Pancreas (tissue), 10 donors: Measurements from ENCODE around the gene AGXT. TPM values are rescaled to one million over a fixed set of nuclear protein-coding genes. Genes with fewer than 3 reads are reported as not detected.
A peak's percentile ranks its signal among the peaks of the same experiment; 100 is the strongest.

ENCODE experiments used
- ATAC-seq, 4 donors: fragments of 200-7000 bp; cut with Tn5 transposase; one replicate each; pipeline versions ENCODE4 v1.8.0 to v1.9.1; 2020; ENCODE audit warnings: mild to moderate bottlenecking in 4 of 4, moderate library complexity in 4 of 4
- DNase-seq, 6 donors: peaks; one replicate each; pipeline ENCODE4 v3.0.0-alpha.2; 2020
- FAIRE-seq: peaks from 2 replicates; lab custom pipeline; 2012; peaks lifted over from hg19 to GRCh38; lab: Jason Lieb, UNC
- H3K27ac ChIP-seq, 4 donors: fragments of 200-600 bp; sonication (generic); 1 replicate in 3 of 4; 2 replicates in 1 of 4; pipeline versions ENCODE4 v1.5.0 to v1.8.0; 2020
- H3K27me3 ChIP-seq, 4 donors: fragments of 200-600 bp; one replicate each; pipeline ENCODE4 v1.8.0; 2021
- H3K36me3 ChIP-seq, 3 donors: fragments of 200-600 bp; sonication (generic) in 1 of 3; one replicate each; pipeline versions ENCODE4 v1.5.0 to v1.8.0; 2020 to 2021
- H3K4me1 ChIP-seq, 3 donors: fragments of 200-600 bp; one replicate each; pipeline ENCODE4 v1.8.0; 2021
- H3K4me3 ChIP-seq, 4 donors: fragments of 200-600 bp; sonication (generic) in 2 of 4; one replicate each; pipeline versions ENCODE4 v1.5.0 to v1.8.0; 2020 to 2021
- H3K9me3 ChIP-seq, 4 donors: fragments of 200-600 bp; one replicate each; pipeline ENCODE4 v1.8.0; 2021
- CTCF ChIP-seq, 4 donors: fragments of 200-600 bp; sonication (generic) in 3 of 4; IDR thresholded peaks; one replicate each; pipeline versions ENCODE4 v1.5.0 to v1.8.0; 2021; ENCODE audit warnings: antibody characterized with exemption in 4 of 4
- WGBS, 2 donors: extraction: QIAGEN DNeasy Blood & Tissue Kit; methylation state at CpG; one replicate each; pipeline ENCODE4 v1.1.7; 2013; 5-methylcytosine and 5-hydroxymethylcytosine counted together
- intact Hi-C, 3 donors: fragments of 100-400 bp; cut with DNase I; formaldehyde crosslinking; loops; one replicate each; pipeline versions ENCODE4 v1.11.1 to v1.14.2; 2022
- polyA plus RNA-seq, 2 donors: library from polyadenylated mRNA; stranded (reverse); fragments of 200-250 nt; gene quantifications; one replicate each; pipeline ENCODE4 v1.2.3, GENCODE V29; 2013
- total RNA-seq, 6 donors: library from RNA; stranded (reverse); fragmentation: NEBNext Ultra II Directional in 4 of 6; extraction: Animal tissue kit (Norgen Biotek cat#: 25700) in 4 of 6; gene quantifications; one replicate each; pipeline versions ENCODE4 v1.2.1 to v1.2.4, GENCODE V29; 2021 to 2023
- donor health status: healthy with polysubstance abuse.
- donor health status: DM: no; HTN: no; CAD: no; lungs with moderate emphysema.
- donor health status: DM: no; HTN: no; CAD: no.
- donor health status: control.
- donor health status: control.
- donor health status: Bipolar disorder and iron deficiency.
- donor health status: DM: yes; HTN: yes; CAD: no.
- donor health status: DM: no; HTN: no; CAD: no.
- donor health status: DM: no; HTN: no; CAD: no.
- donor health status: DM: yes; HTN: yes; CAD: no.

AGXT gene
- total and polyA plus RNA-seq, 8 donors, result 0.07 to 0.76 (median 0.08) TPM; not detected in 5

- Histone ChIP-seq H3K4me3 (peak within 1 kb of the TSS in 1 of 4 donors; percentile 22), H3K4me1 (peaks cover 0 to 10% (median 7%) of the 10 kb centered on the region in 3 donors), H3K27ac (no peak within 1 kb of the TSS), H3K27me3 (no peaks in the 10 kb centered on the region), H3K9me3 (no peaks in the 10 kb centered on the region), H3K36me3 (no peaks in the 10 kb centered on the region)
- DNase-seq (peak in 2 of 6 donors; percentile 21 to 61), FAIRE-seq (no peak), ATAC-seq (peak in 2 of 4 donors; percentile 1 to 25)
- intact Hi-C loops, result no loop called here
- no peak for TF ChIP-seq CTCF (IDR thresholded peaks at IDR 0.05)
- WGBS, 2 donors, result 81 to 84% methylated on average over 23 to 24 of the region's 24 CpGs
These were observed 27.2 kb downstream of the AGXT start, which contains the start of gene MAB21L4 for GRCh38 chr2:240895656-240896388. TSS of gene MAB21L4 (minus strand) at chr2:240896156. CDS start at chr2:240895997, 159 bp downstream.

- Histone ChIP-seq H3K9me3 (no peaks in the 10 kb centered on the region), H3K4me1 (peaks cover 0 to 10% (median 7%) of the 10 kb centered on the region in 3 donors), H3K36me3 (no peaks in the 10 kb centered on the region), H3K27ac (no peak overlapping the region), H3K27me3 (no peaks in the 10 kb centered on the region), H3K4me3 (peak overlapping the region in 1 of 4 donors; percentile 22)
- intact Hi-C loops, result no loop called here
- ATAC-seq (peak; percentile 10 to 43 (median 26)), FAIRE-seq (no peak), DNase-seq (no peak)
- no peak for TF ChIP-seq CTCF (IDR thresholded peaks at IDR 0.05)
- WGBS, 2 donors, result 27 to 68% methylated on average over 5 to 7 of the region's 7 CpGs
These were observed 27.8 kb downstream of the AGXT start for GRCh38 chr2:240896394-240896793.

GRCh38 chr2:240896871-240897692, 28.5 kb downstream of the AGXT start:
- peak; percentile 35 to 88 (median 62) for DNase-seq
- peak; percentile 67 to 81 (median 74) for ATAC-seq
- intact Hi-C loops, result no loop called here
- no peak for TF ChIP-seq CTCF (IDR thresholded peaks at IDR 0.05)
- Histone ChIP-seq H3K4me1 (peaks cover 0 to 10% (median 7%) of the 10 kb centered on the region in 3 donors), H3K27me3 (no peaks in the 10 kb centered on the region), H3K27ac (no peak overlapping the region), H3K36me3 (no peaks in the 10 kb centered on the region), H3K4me3 (peak overlapping the region in 1 of 4 donors; percentile 22), H3K9me3 (no peaks in the 10 kb centered on the region)
- 52 to 54% methylated on average over 21 to 23 of the region's 23 CpGs for whole genome bisulfite sequencing, 2 donors
- no peak for FAIRE-seq

GRCh38 chr2:240898108-240898730, 29.6 kb downstream of the AGXT start:
- Histone ChIP-seq H3K27me3 (no peaks in the 10 kb centered on the region), H3K4me3 (no peak overlapping the region), H3K9me3 (no peaks in the 10 kb centered on the region), H3K36me3 (no peaks in the 10 kb centered on the region), H3K27ac (no peak overlapping the region), H3K4me1 (peaks cover 0 to 10% (median 7%) of the 10 kb centered on the region in 3 donors)
- FAIRE-seq, result no peak
- intact Hi-C loops, result no loop called here
- DNase-seq, result peak in 2 of 6 donors; percentile 38 to 61
- 78 to 81% methylated on average over 17 of the region's 17 CpGs for WGBS, 2 donors
- peak in 2 of 4 donors; percentile 9 to 33 for ATAC-seq
- no peak for TF ChIP-seq CTCF (IDR thresholded peaks at IDR 0.05)
